Chondrocyte (in vitro differentiated cells): ENCODE results near the gene KRT6B. TPM values are rescaled to one million over a fixed set of nuclear protein-coding genes. Genes with fewer than 3 reads are reported as not detected.
"Not testable (repeated sequence)": the region's sequence is repeated elsewhere in the genome, so short reads cannot be mapped to it uniquely, and the experiment has no call there.

Source experiments
- DNase-seq: peaks from one replicate; pipeline ENCODE4 v3.0.0; 2021; ENCODE audit warnings: mixed read lengths, low spot score
- H3K27ac Mint-ChIP-seq: one replicate; pipeline ENCODE4 v1.8.0; 2021; ENCODE audit warnings: mild to moderate bottlenecking, moderate library complexity, mixed read lengths; ENCODE audit not compliant: unreplicated experiment
- H3K27me3 Mint-ChIP-seq: 2 replicates; pipeline ENCODE4 v1.8.0; 2021; ENCODE audit warnings: low read depth, mixed read lengths
- H3K36me3 Mint-ChIP-seq: 2 replicates; pipeline ENCODE4 v1.8.0; 2021; ENCODE audit warnings: low read depth, mixed read lengths
- H3K4me1 Mint-ChIP-seq: 2 replicates; pipeline ENCODE4 v1.8.0; 2021; ENCODE audit warnings: low read depth, mild to moderate bottlenecking, mixed read lengths
- H3K4me3 Mint-ChIP-seq: one replicate; pipeline ENCODE4 v1.8.0; 2021; ENCODE audit warnings: mild to moderate bottlenecking, moderate library complexity, mixed read lengths; ENCODE audit not compliant: unreplicated experiment
- H3K9me3 Mint-ChIP-seq: 2 replicates; pipeline ENCODE4 v1.8.0; 2021; ENCODE audit warnings: low read depth, mixed read lengths
- total RNA-seq: library from RNA; stranded (reverse); gene quantifications from 3 replicates; pipeline ENCODE4 v1.2.1, GENCODE V29; 2021
- TF ChIP-seq, protein P1 (sequence below): fragments of 200-600 bp; sonication (generic); IDR thresholded peaks from 2 replicates; pipeline ENCODE4 v1.5.0; 2021; ENCODE audit warnings: antibody characterized with exemption, mild to moderate bottlenecking, moderate library complexity

The KRT6B gene
- total RNA-seq, 1 donor from 2014 or later: not detected

DNA sequence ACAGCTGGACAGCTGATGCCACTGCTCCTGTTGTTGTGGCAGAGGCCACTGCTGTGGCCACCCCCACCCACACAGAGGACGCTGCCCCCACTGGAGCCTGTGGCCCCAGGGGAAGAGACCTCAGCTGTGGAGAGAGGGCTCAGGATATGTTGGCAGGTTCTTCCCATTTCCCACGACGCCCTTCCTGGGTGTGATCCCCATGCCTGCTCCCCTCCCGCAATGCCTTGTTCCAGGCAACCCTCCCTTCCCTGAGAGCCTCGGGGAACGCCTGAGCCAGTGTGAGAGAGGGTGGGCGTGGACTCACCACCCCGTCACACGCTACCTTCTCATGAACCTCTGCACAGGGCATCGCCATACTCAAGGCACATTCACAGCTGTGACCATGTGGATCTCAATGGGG is 40.1 kb downstream of the KRT6B start:
- TF ChIP-seq, protein P1, sequence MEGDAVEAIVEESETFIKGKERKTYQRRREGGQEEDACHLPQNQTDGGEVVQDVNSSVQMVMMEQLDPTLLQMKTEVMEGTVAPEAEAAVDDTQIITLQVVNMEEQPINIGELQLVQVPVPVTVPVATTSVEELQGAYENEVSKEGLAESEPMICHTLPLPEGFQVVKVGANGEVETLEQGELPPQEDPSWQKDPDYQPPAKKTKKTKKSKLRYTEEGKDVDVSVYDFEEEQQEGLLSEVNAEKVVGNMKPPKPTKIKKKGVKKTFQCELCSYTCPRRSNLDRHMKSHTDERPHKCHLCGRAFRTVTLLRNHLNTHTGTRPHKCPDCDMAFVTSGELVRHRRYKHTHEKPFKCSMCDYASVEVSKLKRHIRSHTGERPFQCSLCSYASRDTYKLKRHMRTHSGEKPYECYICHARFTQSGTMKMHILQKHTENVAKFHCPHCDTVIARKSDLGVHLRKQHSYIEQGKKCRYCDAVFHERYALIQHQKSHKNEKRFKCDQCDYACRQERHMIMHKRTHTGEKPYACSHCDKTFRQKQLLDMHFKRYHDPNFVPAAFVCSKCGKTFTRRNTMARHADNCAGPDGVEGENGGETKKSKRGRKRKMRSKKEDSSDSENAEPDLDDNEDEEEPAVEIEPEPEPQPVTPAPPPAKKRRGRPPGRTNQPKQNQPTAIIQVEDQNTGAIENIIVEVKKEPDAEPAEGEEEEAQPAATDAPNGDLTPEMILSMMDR: no peak

DNA sequence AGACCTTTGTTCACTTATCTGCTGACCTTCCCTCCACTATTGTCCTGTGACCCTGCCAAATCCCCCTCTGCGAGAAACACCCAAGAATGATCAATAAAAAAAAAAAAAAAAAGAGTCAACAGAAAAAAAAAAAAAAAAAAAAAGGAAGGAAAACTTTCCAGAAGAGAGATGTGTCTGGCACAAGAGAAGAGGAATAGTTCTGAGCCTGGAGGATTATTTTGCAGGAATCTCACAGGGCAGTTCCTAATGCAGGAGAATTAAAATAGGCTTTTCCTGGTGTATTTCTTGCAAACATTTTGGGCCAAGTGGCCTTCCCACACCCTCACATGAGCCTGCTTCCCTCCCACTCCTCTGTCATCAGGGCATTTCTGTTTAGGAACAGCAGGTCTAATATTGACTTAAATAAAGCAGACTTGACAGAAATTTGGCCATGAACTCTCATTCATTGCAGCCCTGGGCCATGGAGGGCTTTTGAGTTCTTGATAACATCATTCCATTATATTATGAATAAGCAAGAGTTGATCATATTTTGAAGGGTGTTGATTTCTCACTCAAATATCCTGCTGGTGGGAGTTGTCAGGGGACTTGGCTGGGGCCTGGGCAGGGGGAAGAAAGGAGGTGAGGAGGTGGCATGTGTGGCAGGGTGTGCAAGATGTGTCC is 41.2 kb downstream of the KRT6B start:
- H3K4me1 Mint-ChIP-seq, H3K4me3 Mint-ChIP-seq, H3K27ac Mint-ChIP-seq, H3K36me3 Mint-ChIP-seq, DNase-seq, H3K9me3 Mint-ChIP-seq: not testable (repeated sequence)
- peaks cover 14% of the 10 kb centered on the region for H3K27me3 Mint-ChIP-seq

More for the DNA sequence above, 40.1 kb downstream of the KRT6B start:
- Mint-ChIP-seq H3K9me3 (no peaks in the 10 kb centered on the region), H3K4me1 (peaks cover 10% of the 10 kb centered on the region), H3K4me3 (no peak overlapping the region), H3K27ac (no peak overlapping the region), H3K27me3 (peaks cover 13% of the 10 kb centered on the region), H3K36me3 (no peaks in the 10 kb centered on the region)
- DNase-seq: no peak

DNA sequence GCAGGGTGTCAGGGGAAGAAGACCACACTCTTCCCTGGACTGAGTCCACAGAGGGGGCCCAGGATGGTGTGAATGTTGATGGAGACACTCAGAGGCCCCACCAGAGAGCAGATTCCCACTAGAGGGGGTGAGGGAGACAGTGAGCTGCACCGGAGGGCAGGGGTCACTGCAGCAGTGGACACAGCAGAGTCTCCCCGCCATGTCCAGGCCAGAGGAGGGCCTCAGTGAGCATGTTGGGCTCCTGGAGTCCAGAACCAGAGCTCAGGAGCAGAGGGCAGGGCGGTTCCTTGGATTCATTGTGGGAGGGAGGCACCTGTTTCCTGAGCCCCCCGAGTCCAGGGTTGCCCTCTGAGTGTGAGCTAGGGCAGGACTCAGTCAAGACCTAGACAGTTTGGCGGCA is 44.0 kb downstream of the KRT6B start:
- DNase-seq: no peak
- Mint-ChIP-seq H3K9me3 (no peaks in the 10 kb centered on the region), H3K36me3 (no peaks in the 10 kb centered on the region), H3K4me3 (no peak overlapping the region), H3K4me1 (no peaks in the 10 kb centered on the region), H3K27me3 (peaks cover 22% of the 10 kb centered on the region), H3K27ac (no peak overlapping the region)
- TF ChIP-seq, protein P1: no peak

DNA sequence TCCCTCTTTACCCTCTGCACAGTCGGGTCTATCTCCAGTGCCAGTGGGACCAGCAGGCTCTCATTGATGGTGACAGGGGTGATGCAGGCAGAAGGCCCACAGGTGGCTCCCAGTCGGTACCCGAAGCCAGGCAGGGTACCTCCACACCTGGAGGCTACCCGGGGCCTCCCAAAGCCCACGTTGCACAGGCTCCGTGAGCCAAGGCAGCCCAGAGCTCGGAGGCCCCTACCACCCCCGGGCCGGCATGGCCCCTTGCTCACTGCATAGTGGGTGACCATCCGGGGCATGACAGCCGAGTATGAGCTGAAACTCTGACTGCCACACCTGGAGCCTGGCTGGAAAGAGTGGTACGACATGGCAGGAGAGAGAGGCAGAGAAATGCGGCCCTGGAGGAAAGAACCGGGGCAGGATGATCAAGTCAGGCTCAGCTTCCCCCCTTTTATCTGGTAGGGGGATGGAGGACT is 46.0 kb downstream of the KRT6B start, which contains the start of gene KRT82:
KRT82 (minus strand) TSS at position 414 of the 464 bp plus-strand sequence; CDS start at position 356, 58 bp downstream.
- TF ChIP-seq, protein P1: no peak
- Mint-ChIP-seq H3K27ac (no peak within 1 kb of the TSS), H3K4me1 (no peaks in the 10 kb centered on the region), H3K36me3 (no peaks in the 10 kb centered on the region), H3K27me3 (peaks cover 28% of the 10 kb centered on the region), H3K9me3 (no peaks in the 10 kb centered on the region), H3K4me3 (no peak within 1 kb of the TSS)
- DNase-seq: no peak

DNA sequence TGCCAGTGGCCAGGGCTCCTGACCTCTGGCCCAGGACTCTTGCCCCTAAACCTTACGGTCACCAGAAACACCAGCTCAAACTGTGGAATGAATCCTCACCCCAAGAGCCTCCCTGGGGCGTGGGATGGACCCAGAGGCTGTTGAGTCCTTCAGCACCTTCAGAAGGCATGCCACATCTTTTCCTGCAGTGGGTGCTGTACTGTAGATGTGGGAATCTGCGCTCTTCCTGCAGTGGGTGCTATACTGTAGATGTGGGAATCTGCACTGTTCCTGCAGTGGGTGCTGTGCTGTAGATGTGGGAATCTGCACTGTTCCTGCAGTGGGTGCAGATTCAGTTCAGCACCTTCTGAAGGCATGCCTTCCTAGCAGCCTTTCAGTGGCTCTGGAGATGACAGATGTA is 47.0 kb downstream of the KRT6B start:
- H3K9me3 Mint-ChIP-seq: no peaks in the 10 kb centered on the region
- no peaks in the 10 kb centered on the region for H3K36me3 Mint-ChIP-seq
- no peak overlapping the region for H3K27ac Mint-ChIP-seq
- H3K27me3 Mint-ChIP-seq: peaks cover 28% of the 10 kb centered on the region
- no peak for DNase-seq
- TF ChIP-seq, protein P1: no peak
- no peaks in the 10 kb centered on the region for H3K4me1 Mint-ChIP-seq
- H3K4me3 Mint-ChIP-seq: no peak overlapping the region

DNA sequence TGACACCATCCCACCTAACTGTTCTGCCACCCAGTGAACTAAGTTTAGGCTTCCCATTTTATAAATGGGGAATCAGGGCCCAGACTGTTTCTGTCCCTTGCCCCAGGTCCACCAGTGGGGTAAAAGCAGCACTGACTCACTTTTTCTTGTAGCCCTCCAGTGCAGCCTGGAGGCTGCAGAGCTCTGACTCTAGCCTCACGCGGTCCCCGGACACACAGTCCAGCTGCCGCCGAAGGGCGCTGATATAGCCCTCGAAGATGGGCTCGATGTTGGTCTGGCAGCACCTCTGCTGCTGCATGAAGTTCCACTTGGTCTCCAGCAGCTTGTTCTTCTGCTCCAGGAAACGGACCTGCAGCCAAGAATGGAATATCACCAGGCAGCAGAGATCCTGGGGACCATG is 48.4 kb downstream of the KRT6B start:
- peaks cover 32% of the 10 kb centered on the region for H3K27me3 Mint-ChIP-seq
- no peaks in the 10 kb centered on the region for H3K4me1 Mint-ChIP-seq
- H3K27ac Mint-ChIP-seq: no peak overlapping the region
- H3K4me3 Mint-ChIP-seq: no peak overlapping the region
- H3K36me3 Mint-ChIP-seq: no peaks in the 10 kb centered on the region
- no peaks in the 10 kb centered on the region for H3K9me3 Mint-ChIP-seq
- TF ChIP-seq, protein P1: no peak
- no peak for DNase-seq
